ENCODE results near the gene LRRC4C.
"Not testable (repeated sequence)": the region's sequence is repeated elsewhere in the genome, so short reads cannot be mapped to it uniquely, and the experiment has no call there.

Gene LRRC4C

GRCh38 chr11:41031551-41032060 lies 427.8 kb downstream of the LRRC4C start:
- Histone ChIP-seq H3K36me3 (ENCODE audit: insufficient read depth, low read length) (no peaks in the 10 kb centered on the region), H2AFZ (ENCODE audit: low read length, unreplicated experiment) (no peak overlapping the region), H3K79me2 (ENCODE audit: control insufficient read depth, insufficient read depth, low read length, unreplicated experiment) (no peaks in the 10 kb centered on the region), H3K27me3 (ENCODE audit: insufficient read depth, low read length) (no peaks in the 10 kb centered on the region), H3K4me1 (ENCODE audit: control insufficient read depth, insufficient read depth, low read length, unreplicated experiment) (no peaks in the 10 kb centered on the region), H3K27ac (ENCODE audit: low read depth, low read length) (no peak overlapping the region), H3K4me3 (ENCODE audit: low read depth, low read length) (no peak overlapping the region)

GRCh38 chr11:41020259-41020658 lies 439.2 kb downstream of the LRRC4C start:
- H2AFZ ChIP-seq (ENCODE audit: low read length, unreplicated experiment), result no peak overlapping the region
- no peaks in the 10 kb centered on the region for H3K4me1 ChIP-seq (ENCODE audit: control insufficient read depth, insufficient read depth, low read length, unreplicated experiment)
- H3K4me3 ChIP-seq (ENCODE audit: low read depth, low read length), result no peak overlapping the region
- H3K79me2 ChIP-seq (ENCODE audit: control insufficient read depth, insufficient read depth, low read length, unreplicated experiment), result no peaks in the 10 kb centered on the region
- no peak overlapping the region for H3K27ac ChIP-seq (ENCODE audit: low read depth, low read length)
- H3K27me3 ChIP-seq (ENCODE audit: insufficient read depth, low read length), result no peaks in the 10 kb centered on the region
- no peaks in the 10 kb centered on the region for H3K36me3 ChIP-seq (ENCODE audit: insufficient read depth, low read length)

DNA sequence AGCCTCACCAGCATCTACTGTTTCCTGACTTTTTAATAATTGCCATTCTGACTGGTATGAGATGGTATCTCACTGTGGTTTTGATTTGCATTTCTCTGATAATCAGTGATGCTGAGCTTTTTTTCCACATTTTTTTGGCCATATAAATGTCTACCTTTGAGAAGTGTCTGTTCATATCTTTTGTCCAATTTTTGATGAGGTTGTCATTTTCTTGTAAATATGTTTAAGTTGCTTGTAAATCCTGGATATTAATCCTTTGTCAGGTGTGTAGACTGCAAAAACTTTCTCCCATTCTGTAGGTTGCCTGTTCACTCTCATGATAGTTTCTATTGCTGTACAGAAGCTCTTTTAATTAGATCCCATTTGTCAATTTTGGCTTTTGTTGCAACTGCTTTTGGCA lies 439.8 kb downstream of the LRRC4C start:
- not testable (repeated sequence) for H3K4me1 ChIP-seq (ENCODE audit: control insufficient read depth, insufficient read depth, low read length, unreplicated experiment); H3K4me3 ChIP-seq (ENCODE audit: low read depth, low read length); H3K79me2 ChIP-seq (ENCODE audit: control insufficient read depth, insufficient read depth, low read length, unreplicated experiment); H3K27ac ChIP-seq (ENCODE audit: low read depth, low read length); H2AFZ ChIP-seq (ENCODE audit: low read length, unreplicated experiment); H3K27me3 ChIP-seq (ENCODE audit: insufficient read depth, low read length); H3K36me3 ChIP-seq (ENCODE audit: insufficient read depth, low read length)

DNA sequence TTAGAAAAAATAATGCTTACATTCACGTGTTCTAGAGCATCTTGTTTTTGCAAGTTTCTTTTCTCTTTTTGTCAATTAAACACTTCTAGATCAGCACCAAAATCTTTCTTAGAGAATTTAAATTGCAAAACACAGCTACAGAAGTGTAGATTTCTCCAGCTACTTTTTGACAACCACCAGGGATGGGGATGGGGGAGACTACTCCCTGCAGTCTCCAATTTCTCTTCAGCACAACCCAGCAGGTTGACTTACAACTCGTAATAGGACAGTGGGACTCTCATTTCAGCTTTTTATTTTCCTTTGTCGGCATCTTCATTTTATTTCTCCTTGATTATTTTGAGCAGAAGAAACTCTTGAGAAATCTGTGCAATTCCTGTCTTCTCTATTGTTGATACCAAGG lies 441.2 kb downstream of the LRRC4C start:
- no peak overlapping the region for H3K4me3 ChIP-seq (ENCODE audit: low read depth, low read length)
- H3K36me3 ChIP-seq (ENCODE audit: insufficient read depth, low read length), result no peaks in the 10 kb centered on the region
- H3K27me3 ChIP-seq (ENCODE audit: insufficient read depth, low read length), result no peaks in the 10 kb centered on the region
- no peaks in the 10 kb centered on the region for H3K79me2 ChIP-seq (ENCODE audit: control insufficient read depth, insufficient read depth, low read length, unreplicated experiment)
- no peak overlapping the region for H2AFZ ChIP-seq (ENCODE audit: low read length, unreplicated experiment)
- no peak overlapping the region for H3K27ac ChIP-seq (ENCODE audit: low read depth, low read length)
- H3K4me1 ChIP-seq (ENCODE audit: control insufficient read depth, insufficient read depth, low read length, unreplicated experiment), result no peaks in the 10 kb centered on the region

DNA sequence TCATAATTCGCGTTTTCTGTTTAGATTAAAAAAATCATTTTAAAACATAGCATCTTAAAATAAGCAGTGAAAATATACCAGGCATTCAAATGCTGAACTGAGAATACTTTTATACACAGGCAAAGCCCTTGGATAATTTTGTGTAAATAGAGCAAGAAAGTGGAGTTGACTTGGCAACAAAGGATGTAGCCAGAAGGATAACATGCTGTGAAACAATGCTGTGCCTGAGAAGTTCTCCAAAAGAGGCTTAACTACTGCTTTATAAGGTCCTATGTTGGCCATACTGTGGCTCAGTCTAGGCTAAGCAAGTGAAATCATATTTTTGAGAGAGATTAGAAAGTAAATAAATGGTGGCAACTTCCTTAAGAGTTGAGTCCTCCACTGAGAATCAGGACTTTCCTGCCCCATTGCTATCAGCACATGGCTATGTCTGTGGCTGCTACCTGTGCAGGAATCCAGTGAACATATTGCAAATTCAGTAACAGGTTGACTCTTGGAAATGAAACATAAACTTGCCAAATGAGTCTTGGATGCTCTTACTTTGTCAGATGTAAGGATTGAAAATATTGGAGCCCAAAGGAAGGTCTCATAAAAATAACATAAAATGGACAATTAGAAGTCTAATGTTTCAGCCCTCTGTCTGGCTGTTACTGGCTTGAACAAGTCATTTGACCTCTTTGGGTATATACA lies 448.9 kb downstream of the LRRC4C start:
- Histone ChIP-seq H3K27ac (ENCODE audit: low read depth, low read length) (no peak overlapping the region), H3K4me1 (ENCODE audit: control insufficient read depth, insufficient read depth, low read length, unreplicated experiment) (no peaks in the 10 kb centered on the region)

DNA sequence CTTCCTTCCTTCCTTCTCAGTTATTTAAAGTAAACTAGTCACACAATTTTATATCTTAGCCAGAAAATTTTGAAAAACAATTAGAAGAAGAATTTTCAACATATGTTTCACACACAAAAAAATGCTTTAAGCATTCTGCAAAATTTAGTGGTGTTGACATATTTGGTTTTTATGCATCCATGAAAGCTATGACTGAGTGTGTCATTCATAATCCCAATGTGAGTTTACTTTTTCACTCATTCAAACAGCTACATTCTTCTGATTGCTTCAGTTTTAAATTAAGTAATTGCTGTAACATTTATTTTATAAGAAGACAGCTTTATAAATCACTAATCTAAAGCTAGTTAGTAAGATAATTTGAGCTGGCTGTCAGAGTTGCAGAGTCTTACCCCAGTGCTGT lies 453.5 kb downstream of the LRRC4C start:
- no peaks in the 10 kb centered on the region for H3K4me1 ChIP-seq (ENCODE audit: control insufficient read depth, insufficient read depth, low read length, unreplicated experiment)
- H3K27ac ChIP-seq (ENCODE audit: low read depth, low read length), result no peak overlapping the region
- no peaks in the 10 kb centered on the region for H3K27me3 ChIP-seq (ENCODE audit: insufficient read depth, low read length)
- H2AFZ ChIP-seq (ENCODE audit: low read length, unreplicated experiment), result no peak overlapping the region
- no peak overlapping the region for H3K4me3 ChIP-seq (ENCODE audit: low read depth, low read length)
- no peaks in the 10 kb centered on the region for H3K36me3 ChIP-seq (ENCODE audit: insufficient read depth, low read length)
- H3K79me2 ChIP-seq (ENCODE audit: control insufficient read depth, insufficient read depth, low read length, unreplicated experiment), result no peaks in the 10 kb centered on the region

More for the DNA sequence above, 448.9 kb downstream of the LRRC4C start:
- no peak overlapping the region for H2AFZ ChIP-seq (ENCODE audit: low read length, unreplicated experiment)
- H3K27me3 ChIP-seq (ENCODE audit: insufficient read depth, low read length), result no peaks in the 10 kb centered on the region
- no peak overlapping the region for H3K4me3 ChIP-seq (ENCODE audit: low read depth, low read length)
- H3K79me2 ChIP-seq (ENCODE audit: control insufficient read depth, insufficient read depth, low read length, unreplicated experiment), result no peaks in the 10 kb centered on the region
- H3K36me3 ChIP-seq (ENCODE audit: insufficient read depth, low read length), result no peaks in the 10 kb centered on the region

DNA sequence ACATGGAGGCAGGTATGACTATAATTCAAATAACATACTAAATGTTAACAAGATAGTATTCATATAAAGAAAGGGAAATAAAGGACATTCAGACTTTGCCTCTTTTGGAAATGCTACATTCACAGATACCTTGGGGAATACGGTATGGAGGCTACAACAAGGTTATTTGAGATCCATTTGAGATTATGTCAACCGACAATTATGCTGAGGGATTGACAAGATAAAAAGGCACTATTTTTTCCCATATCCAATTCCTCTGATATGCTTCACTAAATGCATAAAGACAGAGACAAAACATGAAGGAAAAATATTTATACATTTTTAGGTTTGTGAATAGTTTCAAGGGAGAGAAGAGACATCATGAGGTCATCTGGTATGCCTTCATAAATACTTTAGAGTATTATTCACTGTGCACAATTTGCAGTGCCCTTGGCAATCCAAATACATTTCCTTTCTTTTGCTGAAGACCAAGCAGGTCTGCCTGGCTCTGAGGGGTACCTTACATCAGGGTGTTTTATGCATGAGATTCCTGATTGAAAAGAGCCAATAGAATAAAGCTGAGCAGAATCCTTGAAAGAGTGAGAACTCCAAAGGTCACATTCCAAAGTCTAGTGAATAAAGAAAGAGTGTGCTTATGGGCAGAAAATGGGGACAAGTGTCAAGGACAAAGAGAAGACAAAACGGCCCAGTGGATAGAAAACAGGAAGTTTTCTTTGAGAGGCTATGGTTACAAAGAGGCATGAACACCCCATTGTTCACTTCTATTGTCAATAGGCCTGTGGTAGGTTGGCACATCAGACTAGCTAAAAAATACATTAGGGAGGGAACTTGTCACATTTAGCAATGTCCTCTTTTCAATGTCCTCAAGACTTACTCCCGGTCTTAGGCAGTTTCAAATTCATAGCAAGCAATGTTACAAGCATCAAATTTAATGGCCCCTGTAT lies 455.8 kb downstream of the LRRC4C start:
- Histone ChIP-seq H3K4me1 (ENCODE audit: control insufficient read depth, insufficient read depth, low read length, unreplicated experiment) (no peaks in the 10 kb centered on the region), H3K4me3 (ENCODE audit: low read depth, low read length) (no peak overlapping the region), H3K79me2 (ENCODE audit: control insufficient read depth, insufficient read depth, low read length, unreplicated experiment) (no peaks in the 10 kb centered on the region), H3K27me3 (ENCODE audit: insufficient read depth, low read length) (no peaks in the 10 kb centered on the region), H3K36me3 (ENCODE audit: insufficient read depth, low read length) (no peaks in the 10 kb centered on the region), H2AFZ (ENCODE audit: low read length, unreplicated experiment) (no peak overlapping the region), H3K27ac (ENCODE audit: low read depth, low read length) (no peak overlapping the region)

GRCh38 chr11:40998920-40999319 lies 460.5 kb downstream of the LRRC4C start:
- Histone ChIP-seq H3K27me3 (ENCODE audit: insufficient read depth, low read length) (no peaks in the 10 kb centered on the region), H3K36me3 (ENCODE audit: insufficient read depth, low read length) (no peaks in the 10 kb centered on the region), H3K4me3 (ENCODE audit: low read depth, low read length) (no peak overlapping the region), H2AFZ (ENCODE audit: low read length, unreplicated experiment) (no peak overlapping the region), H3K27ac (ENCODE audit: low read depth, low read length) (no peak overlapping the region), H3K79me2 (ENCODE audit: control insufficient read depth, insufficient read depth, low read length, unreplicated experiment) (no peaks in the 10 kb centered on the region), H3K4me1 (ENCODE audit: control insufficient read depth, insufficient read depth, low read length, unreplicated experiment) (no peaks in the 10 kb centered on the region)

DNA sequence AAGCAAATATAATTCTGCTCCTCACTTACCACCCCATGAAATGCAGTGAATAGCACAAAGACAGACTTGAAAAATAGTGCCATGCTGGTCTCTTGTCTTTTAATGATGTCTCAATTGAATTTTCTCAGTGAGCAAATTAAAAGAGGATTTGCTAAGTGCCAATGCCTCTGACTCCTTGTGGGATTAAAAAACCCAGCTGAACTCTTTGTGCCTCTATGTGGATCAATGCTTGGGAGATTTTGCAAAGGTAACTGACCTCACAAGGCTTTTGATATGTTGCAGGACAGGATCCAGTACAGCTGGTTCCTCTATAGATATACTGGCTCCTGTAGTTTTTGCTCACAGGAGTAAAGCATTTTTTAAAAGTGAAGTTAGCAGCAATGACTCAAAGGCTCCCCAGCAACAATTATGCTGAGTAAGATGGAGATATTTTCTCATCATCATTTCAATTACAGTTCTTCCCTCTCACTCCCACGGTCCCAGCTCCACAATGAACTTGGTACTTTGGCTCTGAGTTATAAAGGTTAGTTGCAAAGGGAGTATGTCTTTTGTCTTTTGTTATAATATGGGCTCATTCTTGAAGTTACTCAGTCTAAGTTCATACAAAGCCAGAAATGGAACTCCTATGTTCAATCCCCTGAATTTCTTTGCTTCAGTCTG lies 471.5 kb downstream of the LRRC4C start:
- Histone ChIP-seq H2AFZ (ENCODE audit: low read length, unreplicated experiment) (no peak overlapping the region), H3K79me2 (ENCODE audit: control insufficient read depth, insufficient read depth, low read length, unreplicated experiment) (no peaks in the 10 kb centered on the region), H3K4me1 (ENCODE audit: control insufficient read depth, insufficient read depth, low read length, unreplicated experiment) (no peaks in the 10 kb centered on the region), H3K27me3 (ENCODE audit: insufficient read depth, low read length) (no peaks in the 10 kb centered on the region), H3K4me3 (ENCODE audit: low read depth, low read length) (no peak overlapping the region), H3K36me3 (ENCODE audit: insufficient read depth, low read length) (no peaks in the 10 kb centered on the region), H3K27ac (ENCODE audit: low read depth, low read length) (no peak overlapping the region)

- no peak overlapping the region for H3K27ac ChIP-seq (ENCODE audit: low read depth, low read length)
- H3K4me1 ChIP-seq (ENCODE audit: control insufficient read depth, insufficient read depth, low read length, unreplicated experiment), result no peaks in the 10 kb centered on the region
- H2AFZ ChIP-seq (ENCODE audit: low read length, unreplicated experiment), result no peak overlapping the region
- H3K27me3 ChIP-seq (ENCODE audit: insufficient read depth, low read length), result no peaks in the 10 kb centered on the region
- no peaks in the 10 kb centered on the region for H3K79me2 ChIP-seq (ENCODE audit: control insufficient read depth, insufficient read depth, low read length, unreplicated experiment)
- H3K4me3 ChIP-seq (ENCODE audit: low read depth, low read length), result no peak overlapping the region
- no peaks in the 10 kb centered on the region for H3K36me3 ChIP-seq (ENCODE audit: insufficient read depth, low read length)
Measured at GRCh38 chr11:40986320-40986719, 473.1 kb downstream of the LRRC4C start.
